ENCODE measurements around the gene POPDC2.
"Not testable (repeated sequence)": the region's sequence is repeated elsewhere in the genome, so short reads cannot be mapped to it uniquely, and the experiment has no call there.

Gene POPDC2

GRCh38 chr3:119620899-119621298 lies 39.5 kb downstream of the POPDC2 start:
- FAIRE-seq = no peak

DNA sequence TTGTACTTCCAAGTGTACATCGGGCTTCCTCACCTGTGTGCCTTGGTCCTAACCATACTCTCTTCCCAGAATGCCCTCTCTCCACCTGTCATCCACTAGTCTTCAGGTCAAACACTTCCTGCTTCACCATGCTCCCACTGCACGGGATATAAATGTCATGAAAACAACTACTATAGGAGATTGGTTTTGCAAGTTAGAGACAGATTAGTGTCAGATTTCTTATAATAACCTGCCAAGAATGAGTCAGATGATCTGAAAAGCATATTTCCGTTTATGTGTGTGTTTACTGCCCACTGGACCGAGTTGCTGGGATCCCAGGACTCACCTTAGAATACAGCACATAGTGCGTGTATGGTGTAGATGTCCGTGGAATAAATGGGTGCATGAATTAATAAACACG lies 41.3 kb downstream of the POPDC2 start:
- DNase-seq (ENCODE audit: insufficient read length, low spot score) = no peak
- no peak for FAIRE-seq

More at GRCh38 chr3:119620899-119621298, 39.5 kb downstream of the POPDC2 start:
- no peak for DNase-seq (ENCODE audit: insufficient read length, low spot score)

DNA sequence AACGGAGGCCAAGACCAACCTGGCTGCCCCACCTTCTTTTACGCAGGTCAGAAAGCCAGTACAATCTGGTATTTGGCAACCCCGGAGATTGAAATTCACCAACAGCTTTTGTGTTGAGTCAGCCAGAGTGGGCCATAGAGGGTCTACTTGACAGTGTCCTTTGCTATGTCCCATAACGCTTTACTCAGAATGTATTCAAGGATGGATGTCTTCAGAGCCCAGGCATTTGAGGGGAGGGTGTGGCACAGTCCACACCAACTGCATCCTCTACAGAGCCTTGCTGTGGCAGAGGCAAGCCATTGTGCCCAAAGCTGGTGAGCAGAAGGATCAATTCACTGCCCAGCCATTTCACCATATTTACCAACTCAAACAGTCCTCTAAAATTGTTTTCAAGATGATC lies 44.3 kb downstream of the POPDC2 start:
- DNase-seq (ENCODE audit: insufficient read length, low spot score) = no peak
- FAIRE-seq = no peak

GRCh38 chr3:119613872-119614271 lies 46.5 kb downstream of the POPDC2 start:
- no peak for DNase-seq (ENCODE audit: insufficient read length, low spot score)
- FAIRE-seq = no peak

GRCh38 chr3:119613201-119613600 lies 47.2 kb downstream of the POPDC2 start:
- FAIRE-seq (no peak), DNase-seq (ENCODE audit: insufficient read length, low spot score) (no peak)

- no peak for FAIRE-seq
- DNase-seq (ENCODE audit: insufficient read length, low spot score) = no peak
These were observed 48.7 kb downstream of the POPDC2 start for GRCh38 chr3:119611664-119612063.

DNA sequence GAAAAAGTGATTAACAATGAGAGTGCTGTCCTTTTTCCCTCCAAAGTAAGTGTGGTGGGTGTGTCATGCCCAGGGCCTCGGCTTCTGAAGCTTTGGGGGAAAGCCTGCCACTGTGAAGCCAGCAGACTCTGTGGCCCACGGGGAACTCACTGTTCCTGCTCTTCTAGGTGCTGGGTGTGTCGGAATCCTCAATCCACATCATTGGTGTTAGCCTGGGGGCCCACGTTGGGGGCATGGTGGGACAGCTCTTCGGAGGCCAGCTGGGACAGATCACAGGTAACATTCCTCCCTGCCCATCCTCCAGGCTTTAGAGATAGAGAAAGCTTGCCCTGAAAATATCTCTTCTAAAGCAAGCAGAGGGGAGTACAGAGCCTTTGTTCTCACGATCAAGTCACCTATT lies 51.1 kb downstream of the POPDC2 start:
- FAIRE-seq = no peak
- no peak for DNase-seq (ENCODE audit: insufficient read length, low spot score)

DNA sequence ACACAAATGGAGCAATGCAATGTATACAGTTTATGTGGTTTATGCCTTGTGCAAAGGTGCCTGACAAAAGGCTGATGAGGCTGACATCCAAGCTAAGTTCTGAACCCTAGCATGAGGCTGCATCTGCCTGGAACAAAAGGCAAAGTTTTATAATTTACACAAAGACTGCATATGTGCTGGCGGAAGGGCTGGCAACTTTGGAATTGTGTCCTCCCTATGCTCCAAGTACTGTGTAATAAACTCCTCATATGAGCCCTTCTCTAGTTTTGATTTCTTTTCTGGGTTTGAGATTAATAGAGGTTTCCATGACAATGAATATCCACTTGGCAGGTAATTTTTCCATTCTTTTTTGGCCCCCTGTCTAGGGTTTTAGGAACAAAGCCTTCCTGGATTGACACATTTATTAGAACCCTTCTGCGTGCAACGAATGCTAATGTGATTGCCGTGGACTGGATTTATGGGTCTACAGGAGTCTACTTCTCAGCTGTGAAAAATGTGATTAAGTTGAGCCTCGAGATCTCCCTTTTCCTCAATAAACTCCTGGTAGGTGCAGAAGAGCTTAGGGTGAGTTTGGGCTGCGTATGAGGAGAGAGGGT lies 51.9 kb downstream of the POPDC2 start:
- FAIRE-seq = no peak
- DNase-seq (ENCODE audit: insufficient read length, low spot score) = no peak

GRCh38 chr3:119604878-119605277 lies 55.5 kb downstream of the POPDC2 start:
- DNase-seq (ENCODE audit: insufficient read length, low spot score) = no peak
- FAIRE-seq = no peak

DNA sequence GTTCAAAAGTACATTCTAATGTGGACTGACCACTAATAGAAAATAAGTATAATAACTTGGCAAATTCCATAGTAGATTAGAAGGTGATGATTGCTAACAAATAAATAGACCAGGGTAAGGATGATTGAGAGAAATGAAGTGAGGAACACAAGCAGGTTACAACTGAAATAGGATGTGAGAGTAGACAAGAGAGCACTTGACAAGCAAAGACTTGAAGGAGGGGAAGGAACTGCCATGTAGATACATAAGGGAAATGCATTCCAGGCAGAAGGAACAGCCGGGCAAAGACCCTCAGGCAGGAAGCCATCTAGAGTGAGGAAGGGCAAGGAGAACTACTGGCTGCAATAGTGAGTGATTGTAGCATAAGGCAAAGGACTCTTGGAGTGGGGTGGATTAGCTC lies 57.7 kb downstream of the POPDC2 start:
- DNase-seq (ENCODE audit: insufficient read length, low spot score) (no peak), FAIRE-seq (no peak)

GRCh38 chr3:119601154-119601553 lies 59.2 kb downstream of the POPDC2 start:
- DNase-seq (ENCODE audit: insufficient read length, low spot score) = no peak
- no peak for FAIRE-seq

DNA sequence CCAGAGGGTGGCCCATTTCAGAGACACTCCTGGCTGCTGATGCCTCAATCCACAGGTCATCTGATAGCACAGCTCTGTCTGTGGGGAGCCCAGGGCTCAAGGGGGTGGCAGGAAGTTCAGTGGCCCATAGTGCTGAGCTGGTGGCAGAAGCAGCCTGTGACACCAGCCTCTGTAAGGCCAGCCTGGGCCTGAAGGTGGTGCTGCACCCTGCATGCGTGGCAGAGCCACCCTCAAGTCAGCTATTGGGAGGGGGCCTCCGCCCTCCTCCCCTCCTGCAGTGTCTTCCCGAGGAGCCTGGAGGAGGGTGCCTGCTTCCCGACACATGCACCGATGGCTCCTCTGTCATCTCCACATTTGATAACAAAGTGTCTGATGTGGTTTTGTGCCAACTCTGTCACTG lies 59.7 kb downstream of the POPDC2 start:
- FAIRE-seq = peak; percentile 16
- peak; percentile 42 for DNase-seq (ENCODE audit: insufficient read length, low spot score)

- no peak for FAIRE-seq
These were observed 60.7 kb downstream of the POPDC2 start for GRCh38 chr3:119599558-119600174.

GRCh38 chr3:119598410-119599098 lies 61.8 kb downstream of the POPDC2 start:
- no peak for FAIRE-seq
- DNase-seq (ENCODE audit: insufficient read length, low spot score) = no peak

More at GRCh38 chr3:119599558-119600174, 60.7 kb downstream of the POPDC2 start:
- no peak for DNase-seq (ENCODE audit: insufficient read length, low spot score)

DNA sequence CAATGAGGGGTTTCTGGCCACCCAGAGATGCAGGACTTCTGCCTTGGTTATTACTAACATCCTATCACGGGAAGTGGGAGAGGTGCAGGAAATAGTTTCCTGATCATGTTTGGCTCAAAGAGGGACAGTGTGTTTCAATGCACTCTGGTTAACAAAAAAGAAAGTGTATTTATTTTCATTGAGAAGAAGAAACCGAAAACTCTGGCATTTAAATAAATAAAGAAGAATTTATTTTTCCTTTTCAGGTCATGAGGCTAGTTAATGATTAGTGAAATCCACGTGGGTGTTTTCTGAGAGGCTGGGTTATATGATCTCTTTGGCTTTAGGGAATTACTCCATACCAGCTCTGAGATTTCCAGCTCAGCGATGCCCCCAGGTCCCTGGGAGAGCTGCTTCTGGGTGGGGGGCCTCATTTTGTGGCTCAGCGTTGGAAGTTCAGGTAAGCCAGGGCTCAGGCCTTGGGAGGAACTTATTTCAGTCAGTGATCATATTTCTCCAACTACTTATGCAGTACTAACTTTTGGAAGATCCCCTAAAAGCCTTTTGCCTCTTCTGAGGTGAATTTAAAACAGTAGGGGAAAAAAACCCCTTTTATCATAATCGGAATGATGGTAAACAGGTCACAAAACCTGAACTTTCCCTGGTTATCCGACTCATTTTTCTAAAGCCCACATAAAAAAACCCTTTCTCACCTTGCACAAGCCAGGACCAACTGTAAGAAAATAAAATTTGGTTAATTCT lies 62.7 kb downstream of the POPDC2 start, which contains the start of gene PLA1A:
Gene PLA1A, plus strand, starts transcription at position 338 of the 741 bp plus-strand sequence. Its CDS starts 29 bp downstream, at position 367.
- DNase-seq (ENCODE audit: insufficient read length, low spot score) = no peak
- no peak for FAIRE-seq

DNA sequence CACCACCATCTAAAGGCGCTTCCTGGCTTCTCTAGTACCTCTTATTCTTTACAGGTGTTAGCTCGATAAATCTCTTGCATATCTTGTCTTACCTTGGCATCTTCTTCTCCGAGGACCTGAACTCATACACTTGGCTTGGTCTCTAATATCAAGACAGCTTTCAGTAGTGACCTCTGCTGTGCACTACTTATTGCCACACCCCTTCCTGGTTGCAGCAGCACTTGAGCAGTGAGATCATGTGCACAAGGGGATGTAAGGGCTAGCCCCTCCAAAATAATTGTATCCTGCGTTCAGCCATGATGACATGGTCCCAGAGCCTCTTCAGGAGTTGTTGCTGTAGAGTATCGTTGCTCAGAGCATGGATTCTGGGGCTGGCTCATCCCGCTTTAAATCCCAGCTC lies 64.0 kb downstream of the POPDC2 start:
- DNase-seq (ENCODE audit: insufficient read length, low spot score) = no peak
- no peak for FAIRE-seq

DNA sequence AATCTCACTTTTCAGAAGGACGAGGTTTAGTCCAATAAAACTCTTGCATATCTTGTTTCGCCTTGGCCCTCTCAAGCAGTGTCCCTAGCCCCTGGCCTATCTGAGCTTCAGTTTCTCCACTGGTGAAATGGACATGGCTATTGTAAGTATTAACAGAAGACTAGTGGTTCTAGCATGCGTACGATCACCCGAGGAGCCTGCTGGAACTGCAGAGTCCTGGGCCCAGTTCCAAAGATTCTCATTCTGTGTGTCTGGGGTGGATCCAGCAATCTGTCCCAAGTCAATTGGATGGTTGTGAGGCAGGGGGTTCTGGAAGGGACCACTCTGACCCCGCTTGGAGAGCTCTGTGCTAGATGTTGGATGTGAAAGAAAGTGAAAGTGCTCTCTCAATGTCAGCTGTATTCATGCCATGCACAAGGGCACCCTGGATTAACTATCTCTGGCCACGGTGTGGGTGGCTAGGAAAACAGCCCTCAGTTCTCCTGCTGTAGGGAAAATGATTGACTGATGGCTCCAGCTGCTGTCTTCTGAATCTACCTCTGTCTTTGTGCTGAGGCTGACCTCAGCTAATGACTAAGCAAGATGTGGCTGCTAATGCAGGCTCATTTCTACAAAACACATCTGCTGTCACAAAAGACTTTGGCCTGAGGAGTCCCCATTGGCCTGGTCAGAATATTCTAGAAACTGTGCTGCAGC lies 64.6 kb downstream of the POPDC2 start:
- no peak for FAIRE-seq
- DNase-seq (ENCODE audit: insufficient read length, low spot score) = no peak

DNA sequence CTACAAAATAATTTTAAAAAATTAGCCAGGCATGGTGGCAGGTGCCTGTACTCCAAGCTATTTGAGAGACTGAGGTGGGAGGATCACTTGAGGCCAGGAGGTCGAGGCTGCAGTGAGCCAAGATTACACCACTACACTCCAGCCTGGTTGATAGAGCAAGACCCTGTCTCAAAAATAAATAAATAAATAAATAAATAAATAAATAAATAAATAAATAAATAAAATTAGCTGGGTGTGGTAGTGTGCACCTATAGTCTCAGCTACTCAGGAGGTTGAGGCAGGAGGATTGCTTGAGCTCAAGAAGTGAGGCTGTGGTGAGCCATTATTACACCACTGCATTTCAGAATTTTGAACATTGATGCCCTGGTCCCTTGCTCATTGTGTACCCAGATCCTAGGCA lies 65.5 kb downstream of the POPDC2 start:
- not testable (repeated sequence) for DNase-seq (ENCODE audit: insufficient read length, low spot score); FAIRE-seq

- DNase-seq (ENCODE audit: insufficient read length, low spot score) (no peak), FAIRE-seq (no peak)
These were observed 66.3 kb downstream of the POPDC2 start for GRCh38 chr3:119594066-119594465.

DNA sequence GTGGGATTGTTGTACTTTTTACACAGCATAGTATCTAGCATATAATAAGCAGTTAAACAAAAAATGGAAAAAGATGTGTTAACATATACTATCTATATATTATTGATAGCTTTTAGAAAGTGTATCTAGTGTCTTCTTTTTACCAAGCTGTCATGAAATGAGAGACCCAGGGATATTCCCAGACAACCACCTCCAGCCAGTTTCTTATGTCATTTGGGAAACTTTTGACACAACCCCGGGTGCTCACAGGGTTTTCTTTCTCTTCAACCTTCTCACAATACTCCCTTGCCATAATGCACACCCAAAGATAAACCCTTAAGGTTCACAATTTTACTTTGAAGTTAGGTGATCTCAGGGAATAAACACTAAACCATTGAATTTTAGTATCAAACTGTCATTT lies 67.5 kb downstream of the POPDC2 start:
- no peak for FAIRE-seq
- no peak for DNase-seq (ENCODE audit: insufficient read length, low spot score)
